Activated CD8-positive, alpha-beta memory T cell treated with anti-CD3 and anti-CD28 coated beads, Interleukin-2, amount 50 U/mL, for 1 hour (primary cell): Measurements from ENCODE around the gene DOLPP1.

ENCODE experiments used
- DNase-seq: peaks from one replicate; pipeline ENCODE4 v3.0.0-alpha.2; 2020; ENCODE audit errors: extremely low read depth

Gene DOLPP1

GRCh38 chr9:129138476-129139232, 57.7 kb downstream of the DOLPP1 start:
- no peak for DNase-seq

GRCh38 chr9:129139233-129139992, 58.5 kb downstream of the DOLPP1 start:
- peak; percentile 47 for DNase-seq

- DNase-seq, result peak; percentile 81
Measured at GRCh38 chr9:129139993-129140396, 59.1 kb downstream of the DOLPP1 start.
